PC-3 (cell line): ENCODE results near the gene SPHK1. TPM values are rescaled to one million over a fixed set of nuclear protein-coding genes. Genes with fewer than 3 reads are reported as not detected.

Source experiments
- ATAC-seq: fragments of 200-7000 bp; cut with Tn5 transposase; 2 replicates; pipeline ENCODE4 v1.9.1; 2020; ENCODE audit warnings: mild to moderate bottlenecking, moderate library complexity
- BruUV-seq: library from RNA; stranded (reverse); fragments of 400-500 nt; replicated peaks from 2 replicates; lab custom pipeline; 2021; lab: Mats Ljungman, UMichigan
- CTCF ChIA-PET: fragments of 300-600 bp; sonication (Branson Sonifier 250); formaldehyde crosslinking; loops from one replicate; lab custom pipeline; 2022; ENCODE audit warnings: antibody characterized with exemption; lab: Charles Lee
- POLR2A ChIA-PET: fragments of 300-600 bp; sonication (Branson Sonifier 250); formaldehyde crosslinking; loops from one replicate; lab custom pipeline; 2022; ENCODE audit warnings: antibody characterized with exemption; ENCODE audit not compliant: unreplicated experiment; lab: Charles Lee
- DNase-seq: peaks from one replicate; pipeline ENCODE4 v3.0.0-alpha.2; 2015
- H2AFZ ChIP-seq: fragments of 300-600 bp; sonication (generic); 2 replicates; pipeline ENCODE4 v1.6.0; 2016; ENCODE audit warnings: antibody characterized with exemption, low read length
- H3F3A ChIP-seq: fragments of 300-600 bp; sonication (generic); one replicate; pipeline ENCODE4 v1.6.0; 2017; ENCODE audit warnings: antibody characterized with exemption, low read length, control low read depth, mild to moderate bottlenecking; ENCODE audit not compliant: unreplicated experiment
- H3K27ac ChIP-seq: fragments of 300-600 bp; sonication (generic); 2 replicates; pipeline ENCODE4 v1.5.1; 2016; ENCODE audit warnings: mild to moderate bottlenecking, low read length
- H3K27me3 ChIP-seq: fragments of 300-600 bp; sonication (generic); 2 replicates; pipeline ENCODE4 v1.6.1; 2016; ENCODE audit warnings: low read length, mixed read lengths
- H3K36me3 ChIP-seq: fragments of 300-600 bp; sonication (generic); 2 replicates; pipeline ENCODE4 v1.6.1; 2016; ENCODE audit warnings: low read depth, mixed run types, low read length, mixed read lengths
- H3K4me1 ChIP-seq: fragments of 300-600 bp; sonication (generic); 2 replicates; pipeline ENCODE4 v1.5.1; 2016; ENCODE audit warnings: low read length; ENCODE audit not compliant: insufficient read depth
- H3K4me2 ChIP-seq: fragments of 300-600 bp; sonication (generic); 2 replicates; pipeline ENCODE4 v1.6.0; 2016; ENCODE audit warnings: low read length
- H3K4me3 ChIP-seq: fragments of 300-600 bp; sonication (generic); 2 replicates; pipeline ENCODE4 v1.5.1; 2016; ENCODE audit warnings: mild to moderate bottlenecking, low read length, mixed read lengths
- H3K79me2 ChIP-seq: fragments of 300-600 bp; sonication (generic); 2 replicates; pipeline ENCODE4 v1.6.1; 2017; ENCODE audit warnings: low read length, mixed read lengths
- H3K9ac ChIP-seq: fragments of 300-600 bp; sonication (generic); 2 replicates; pipeline ENCODE4 v1.6.0; 2016; ENCODE audit warnings: mild to moderate bottlenecking, low read length
- H3K9me2 ChIP-seq: fragments of 300-600 bp; sonication (generic); replicated peaks from 2 replicates; pipeline ENCODE4 v1.6.1; 2016; ENCODE audit warnings: mixed run types, low read length, mixed read lengths
- H3K9me3 ChIP-seq: fragments of 300-600 bp; sonication (generic); 2 replicates; pipeline ENCODE4 v1.6.1; 2016; ENCODE audit warnings: low read length, mixed read lengths
- H4K20me1 ChIP-seq: fragments of 300-600 bp; sonication (generic); 2 replicates; pipeline ENCODE4 v1.6.1; 2016; ENCODE audit warnings: low read length, mixed read lengths
- CTCF ChIP-seq: fragments of 300-600 bp; sonication (generic); conservative IDR thresholded peaks from 2 replicates; pipeline ENCODE4 v1.5.1; 2017; ENCODE audit warnings: antibody characterized with exemption, low read depth, mild to moderate bottlenecking, low read length
- EZH2 ChIP-seq: fragments of 300-600 bp; sonication (generic); IDR thresholded peaks from one replicate; pipeline ENCODE4 v1.6.1; 2017; ENCODE audit warnings: antibody characterized with exemption, mild to moderate bottlenecking, low read length; ENCODE audit not compliant: unreplicated experiment
- EZH2phosphoT487 ChIP-seq: fragments of 300-600 bp; sonication (generic); IDR thresholded peaks from 2 replicates; pipeline ENCODE4 v1.6.1; 2018; ENCODE audit warnings: mild to moderate bottlenecking, antibody characterized with exemption, low read length, borderline replicate concordance
- intact Hi-C: fragments of 100-400 bp; cut with micrococcal nuclease; formaldehyde crosslinking; loops from 2 replicates; pipeline ENCODE4 v1.9.0; 2023
- total RNA-seq: library from RNA; depleted of rRNA; stranded (reverse); fragments of >200 nt; gene quantifications from 2 replicates; pipeline ENCODE4 v1.2.3, GENCODE V29; 2014

The SPHK1 gene
- total RNA-seq, 1 experiment from 2014 or later: 54.2 TPM

- ATAC-seq (no peak), DNase-seq (no peak)
- H3K79me2 ChIP-seq: peaks cover 29% of the 10 kb centered on the region
- intact Hi-C loops: no loop called here
- H4K20me1 ChIP-seq: peaks cover 15% of the 10 kb centered on the region
- no peak overlapping the region for H3K4me2 ChIP-seq
- no peaks in the 10 kb centered on the region for H3K9me3 ChIP-seq
- BruUV-seq: no TSS peak
- no peak overlapping the region for H3K4me3 ChIP-seq
- no peak overlapping the region for H3K27ac ChIP-seq
- no peak overlapping the region for H2AFZ ChIP-seq
- ChIA-PET POLR2A (interaction anchor here (0.5 kb wide), 1 partner anchor 51 kb away, joined by 4 read pairs; the partner anchor contains the start of gene PRPSAP1), CTCF (no interaction called here)
- H3K36me3 ChIP-seq: peaks cover 54% of the 10 kb centered on the region
- H3F3A ChIP-seq: peaks cover 2% of the 10 kb centered on the region
- TF ChIP-seq EZH2phosphoT487: no peak
- TF ChIP-seq EZH2: no peak
- no peak for TF ChIP-seq CTCF
- H3K9me2 ChIP-seq: no peaks in the 10 kb centered on the region
- H3K4me1 ChIP-seq: peaks cover 5% of the 10 kb centered on the region
- no peak overlapping the region for H3K9ac ChIP-seq
- no peaks in the 10 kb centered on the region for H3K27me3 ChIP-seq
Observed at GRCh38 chr17:76404256-76404655, 19.8 kb downstream of the SPHK1 start.

GRCh38 chr17:76404976-76405563 lies 20.7 kb downstream of the SPHK1 start:
- Histone ChIP-seq H3K4me1 (no peaks in the 10 kb centered on the region), H3F3A (no peaks in the 10 kb centered on the region), H3K36me3 (peaks cover 46% of the 10 kb centered on the region), H4K20me1 (peaks cover 15% of the 10 kb centered on the region), H3K9me2 (no peaks in the 10 kb centered on the region), H3K27me3 (no peaks in the 10 kb centered on the region), H3K9me3 (no peaks in the 10 kb centered on the region), H3K79me2 (peaks cover 35% of the 10 kb centered on the region), H3K4me3 (no peak overlapping the region), H3K9ac (no peak overlapping the region), H3K4me2 (no peak overlapping the region), H2AFZ (no peak overlapping the region), H3K27ac (no peak overlapping the region)
- intact Hi-C loops: no loop called here
- no TSS peak for BruUV-seq
- ATAC-seq (no peak), DNase-seq (no peak)
- ChIA-PET POLR2A (no interaction called here), CTCF (no interaction called here)
- no peak for TF ChIP-seq CTCF
- TF ChIP-seq EZH2phosphoT487: no peak
- no peak for TF ChIP-seq EZH2

GRCh38 chr17:76405607-76405966 lies 21.2 kb downstream of the SPHK1 start:
- Histone ChIP-seq H3K79me2 (peaks cover 41% of the 10 kb centered on the region), H3K4me1 (no peaks in the 10 kb centered on the region), H3K9me3 (no peaks in the 10 kb centered on the region), H2AFZ (no peak overlapping the region), H3K9me2 (no peaks in the 10 kb centered on the region), H3K4me3 (no peak overlapping the region), H3F3A (no peaks in the 10 kb centered on the region), H4K20me1 (peaks cover 15% of the 10 kb centered on the region), H3K27ac (no peak overlapping the region), H3K27me3 (no peaks in the 10 kb centered on the region), H3K4me2 (no peak overlapping the region), H3K36me3 (peaks cover 41% of the 10 kb centered on the region), H3K9ac (no peak overlapping the region)
- BruUV-seq: no TSS peak
- ATAC-seq (no peak), DNase-seq (no peak)
- ChIA-PET CTCF (no interaction called here), POLR2A (no interaction called here)
- TF ChIP-seq EZH2: no peak
- no peak for TF ChIP-seq EZH2phosphoT487
- TF ChIP-seq CTCF: no peak
- intact Hi-C loops: no loop called here
